ENCODE results near the gene NRGN.

GRCh38 chr11:124712392-124712791, 27.4 kb upstream of the NRGN start:
- TF ChIP-seq CTCF (IDR thresholded peaks at IDR 0.05): no peak
- TF ChIP-seq POLR2A (IDR thresholded peaks at IDR 0.05): no peak
